HG03354 (cell line): ENCODE results near the gene GALM.
"Not testable (repeated sequence)": the region's sequence is repeated elsewhere in the genome, so short reads cannot be mapped to it uniquely, and the experiment has no call there.

Experiments
- ATAC-seq: cut with Tn5 transposase; IDR thresholded peaks from one replicate; pipeline ENCODE4 v1.9.1; 2021; ENCODE audit warnings: mild to moderate bottlenecking; ENCODE audit not compliant: unreplicated experiment, poor library complexity, severe bottlenecking

Gene GALM

DNA sequence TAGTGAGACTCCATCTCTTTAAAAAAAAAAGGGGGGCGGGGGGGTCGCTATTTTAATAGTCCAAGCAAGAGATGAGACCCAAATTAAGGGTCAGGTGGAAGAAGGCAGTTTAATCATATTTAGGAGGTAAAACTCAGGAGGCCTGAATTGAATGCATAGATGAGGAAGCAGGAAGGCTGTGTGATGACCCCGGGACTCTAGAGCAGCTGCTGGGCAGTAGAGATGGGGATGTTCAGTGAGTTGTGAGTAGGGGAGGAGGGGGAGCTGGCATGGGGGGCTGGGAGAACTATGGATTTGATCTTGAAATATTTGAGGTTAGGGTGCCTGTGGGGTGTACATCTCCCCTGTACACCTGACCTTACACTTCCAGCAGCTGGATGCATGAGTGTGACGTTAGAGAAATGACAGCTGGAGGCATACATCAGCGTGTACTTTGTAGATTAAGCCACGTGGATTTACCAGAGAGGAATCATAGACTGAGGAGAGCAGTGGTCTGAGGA lies 41.0 kb downstream of the GALM start:
- ATAC-seq = no peak

GRCh38 chr2:38708491-38708890 lies 42.6 kb downstream of the GALM start:
- not testable (repeated sequence) for ATAC-seq

DNA sequence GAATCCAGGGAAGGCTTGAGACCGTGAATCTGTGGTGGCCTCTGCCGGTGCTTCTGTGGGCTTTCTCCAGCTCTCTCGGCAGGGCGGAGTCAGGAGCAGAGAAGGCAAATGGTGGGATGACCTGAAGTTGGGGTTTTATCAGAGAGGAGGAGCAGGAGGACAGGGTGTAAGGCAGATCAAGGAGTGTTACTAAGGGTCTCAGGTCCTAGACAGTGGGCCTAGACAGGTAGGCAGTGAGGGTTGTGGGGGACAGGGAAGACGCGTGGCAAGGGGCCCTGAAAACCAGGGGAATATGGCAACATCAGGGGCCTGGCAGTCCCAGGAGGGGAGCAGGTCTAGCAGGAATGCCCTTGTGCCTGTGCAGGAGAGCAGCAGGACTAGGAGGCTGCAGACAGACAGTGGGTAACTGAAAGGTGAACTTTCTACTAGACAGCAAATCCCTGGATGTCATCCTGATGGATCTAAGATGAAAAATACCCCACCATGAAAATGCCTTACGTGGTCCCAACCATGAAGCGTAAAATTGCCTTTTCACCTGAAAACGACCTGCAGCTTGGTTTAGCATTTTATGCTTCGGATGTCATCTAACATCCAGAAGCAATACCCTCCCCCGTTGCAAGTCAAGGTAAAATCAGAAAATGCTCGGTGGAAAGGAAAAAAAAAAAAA lies 43.1 kb downstream of the GALM start:
- ATAC-seq = no peak

GRCh38 chr2:38709567-38710194 lies 43.8 kb downstream of the GALM start:
- no peak for ATAC-seq

GRCh38 chr2:38711558-38711957 lies 45.6 kb downstream of the GALM start:
- no peak for ATAC-seq

DNA sequence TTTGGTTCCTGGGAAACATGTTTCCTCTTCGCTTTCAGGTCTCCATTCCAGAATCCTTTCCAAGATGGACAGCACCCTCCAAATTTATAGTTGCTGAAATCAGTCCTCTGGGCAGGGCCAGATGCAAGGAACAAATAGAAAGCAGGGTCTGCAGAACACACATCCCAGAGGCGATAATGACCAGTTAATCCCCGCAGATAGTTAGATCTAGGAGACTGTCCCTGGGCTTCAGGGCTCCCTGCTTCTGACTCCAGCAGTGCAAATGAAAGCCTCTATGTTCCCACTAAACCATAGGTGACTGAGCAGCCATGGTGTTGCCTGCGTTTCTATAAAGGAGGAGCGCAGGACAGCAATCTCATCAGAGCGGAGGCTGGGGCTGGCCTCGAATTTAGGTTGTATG lies 46.5 kb downstream of the GALM start:
- no peak for ATAC-seq

- no peak for ATAC-seq
These were observed 47.0 kb downstream of the GALM start for GRCh38 chr2:38712871-38713270.

- ATAC-seq = no peak
These were observed 47.4 kb downstream of the GALM start for GRCh38 chr2:38713338-38713737.

GRCh38 chr2:38714941-38715340 lies 49.0 kb downstream of the GALM start:
- ATAC-seq = not testable (repeated sequence)

DNA sequence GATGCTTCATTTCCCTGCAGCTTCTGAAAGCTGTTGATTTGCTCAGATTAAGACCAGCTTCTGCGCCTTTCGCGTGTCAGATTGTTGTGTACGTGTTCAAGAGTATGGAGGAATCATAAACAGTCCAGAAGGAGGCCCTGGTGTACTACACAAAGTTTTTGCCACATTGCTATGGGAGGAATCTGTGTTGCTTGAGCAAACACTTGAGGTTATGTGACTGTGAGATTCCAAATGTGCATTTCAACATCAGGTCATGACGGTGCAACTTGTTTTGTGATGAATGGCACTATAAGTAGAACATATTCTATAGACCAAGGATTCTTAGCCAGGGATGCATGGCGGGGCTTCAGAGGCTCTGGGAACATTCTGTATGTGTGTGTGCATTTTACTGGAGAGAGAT lies 50.3 kb downstream of the GALM start:
- no peak for ATAC-seq

DNA sequence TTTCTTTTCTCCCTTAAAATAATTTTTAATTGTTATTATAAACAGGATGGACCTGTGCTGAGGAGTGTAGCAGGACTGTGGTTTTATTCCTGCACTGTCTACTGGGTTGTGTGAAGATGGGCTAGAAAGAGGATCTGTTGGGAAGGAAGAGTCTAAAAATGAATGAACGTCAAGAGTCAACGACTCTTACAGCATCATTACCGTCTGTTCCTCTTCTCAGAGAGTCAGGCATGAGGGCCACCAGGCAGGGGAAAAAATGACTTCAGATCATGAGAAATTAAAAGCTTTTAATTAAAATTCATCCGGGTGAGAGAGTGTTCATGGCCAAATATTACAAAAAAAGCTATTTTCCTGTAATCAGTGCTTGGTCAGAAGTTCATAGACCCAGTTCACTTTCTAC lies 52.7 kb downstream of the GALM start:
- ATAC-seq = no peak

- ATAC-seq = no peak
These were observed 53.8 kb downstream of the GALM start for GRCh38 chr2:38719706-38720105.

DNA sequence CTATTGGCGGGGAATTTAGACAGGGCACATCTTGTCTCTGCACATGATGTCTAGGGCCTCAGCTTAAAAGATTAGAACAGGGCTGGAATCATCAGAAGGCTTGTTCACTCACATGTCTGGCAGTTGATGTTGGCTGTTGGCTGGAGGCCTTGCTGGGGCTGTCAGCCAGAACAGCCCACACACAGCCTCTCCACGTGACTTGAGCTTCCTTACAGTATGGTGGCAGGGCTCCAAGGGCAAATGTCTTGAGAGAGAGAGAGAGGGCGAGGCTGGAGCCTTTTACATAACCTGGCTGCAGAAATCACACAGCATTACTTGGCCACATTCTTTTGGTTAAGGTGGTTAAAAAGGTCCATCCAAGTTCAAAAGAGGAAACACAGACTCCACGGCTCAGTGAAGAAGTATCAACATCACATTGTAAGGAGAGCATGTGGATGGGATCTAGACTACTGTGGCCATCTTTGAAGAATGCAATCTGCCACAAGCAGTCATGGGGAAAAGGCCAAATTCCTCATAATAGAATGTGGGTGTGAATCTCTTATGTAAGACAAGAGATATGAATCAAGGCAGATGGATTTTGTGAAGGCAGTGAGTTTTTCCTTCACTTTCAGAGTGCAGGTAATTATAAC lies 54.8 kb downstream of the GALM start:
- ATAC-seq = no peak

- ATAC-seq = peak; percentile 60
These were observed 56.6 kb downstream of the GALM start for GRCh38 chr2:38722271-38723061.

- peak; percentile 62 for ATAC-seq
These were observed 57.3 kb downstream of the GALM start for GRCh38 chr2:38723173-38723572.

DNA sequence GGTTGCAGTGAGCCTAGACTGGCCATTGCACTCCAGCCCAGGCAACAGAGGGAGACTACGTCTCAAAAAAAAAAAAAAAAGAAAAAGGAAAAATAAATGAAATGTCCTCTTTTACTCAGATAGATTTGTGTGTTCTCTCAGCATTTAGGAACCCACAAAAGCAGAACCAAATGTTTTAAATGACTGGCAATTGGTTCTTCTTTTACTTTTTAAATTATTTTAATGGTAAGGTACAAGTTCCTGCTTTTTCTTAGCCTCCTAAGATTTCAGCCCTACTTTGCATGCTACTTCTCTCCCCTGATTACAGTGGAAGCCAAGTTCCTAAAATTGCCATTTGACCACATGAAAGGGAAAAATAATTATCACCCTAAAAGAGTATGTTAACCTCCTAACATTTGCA lies 61.7 kb downstream of the GALM start:
- no peak for ATAC-seq

DNA sequence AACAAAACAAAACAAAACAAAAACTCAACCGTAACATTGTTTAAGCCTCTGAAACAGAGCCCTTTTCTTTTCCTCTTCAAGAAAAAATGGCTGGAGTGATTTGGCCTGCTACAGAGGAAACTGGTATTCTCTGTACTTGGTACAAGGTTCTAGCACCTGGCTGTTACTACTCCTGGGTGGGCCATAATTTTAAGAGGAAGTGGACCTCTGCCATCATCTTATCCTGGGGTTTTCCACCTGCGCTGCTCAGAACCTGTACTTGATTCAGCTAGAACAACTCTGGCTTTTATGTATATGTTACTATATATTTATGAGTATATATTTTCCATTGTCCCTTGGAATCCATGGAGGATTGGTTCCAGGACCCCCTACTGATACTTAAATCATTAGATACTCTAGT lies 62.8 kb downstream of the GALM start:
- no peak for ATAC-seq

- ATAC-seq = no peak
These were observed 65.2 kb downstream of the GALM start for GRCh38 chr2:38731090-38731489.

DNA sequence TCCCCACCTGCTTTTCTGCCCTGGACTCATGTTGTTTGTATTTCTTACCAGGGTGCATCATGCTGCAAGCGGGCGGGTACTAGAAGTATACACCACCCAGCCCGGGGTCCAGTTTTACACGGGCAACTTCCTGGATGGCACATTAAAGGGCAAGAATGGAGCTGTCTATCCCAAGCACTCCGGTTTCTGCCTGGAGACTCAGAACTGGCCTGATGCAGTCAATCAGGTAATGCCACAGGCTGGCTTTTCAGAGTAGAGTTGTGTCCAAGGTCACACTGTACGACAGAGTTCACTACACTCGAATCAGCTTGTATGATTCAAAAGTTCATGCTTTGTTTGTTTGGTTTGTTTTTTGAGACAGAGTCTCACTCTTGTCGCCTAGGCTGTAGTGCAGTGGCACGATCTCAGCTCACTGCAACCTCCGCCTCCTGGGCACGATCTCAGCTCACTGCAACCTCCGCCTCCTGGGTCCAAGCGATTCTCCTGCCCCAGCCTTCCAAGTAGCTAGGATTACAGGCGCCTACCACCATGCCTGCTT lies 65.8 kb downstream of the GALM start:
- ATAC-seq = no peak

DNA sequence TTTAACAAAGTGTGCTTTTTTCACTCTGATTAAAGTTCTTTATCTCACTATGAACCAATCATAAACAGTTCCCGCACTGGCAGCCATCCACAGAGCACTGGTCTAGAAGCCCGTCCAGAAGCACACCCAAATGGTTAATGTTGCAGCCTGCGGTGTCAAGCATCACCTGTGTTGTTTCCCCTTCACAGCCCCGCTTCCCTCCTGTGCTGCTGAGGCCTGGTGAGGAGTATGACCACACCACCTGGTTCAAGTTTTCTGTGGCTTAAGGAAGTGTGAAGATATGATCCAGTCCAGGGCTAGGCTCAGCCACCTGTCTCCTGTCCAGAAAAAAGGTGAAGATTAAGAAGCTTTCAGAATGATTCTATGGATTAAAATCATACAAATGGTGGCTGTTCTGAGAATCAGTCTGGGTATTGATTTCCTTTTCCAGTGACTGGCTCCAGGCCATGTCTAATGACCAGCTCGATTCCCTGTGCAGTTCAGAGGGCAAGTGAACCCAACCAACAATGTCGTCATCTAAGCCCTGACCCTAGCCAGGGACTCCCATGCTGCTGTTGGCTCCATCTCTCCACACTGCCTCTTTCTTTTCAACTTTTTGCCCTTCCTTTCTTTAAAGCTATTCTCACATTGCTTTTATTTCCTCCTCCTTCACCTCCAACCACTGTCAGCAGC lies 67.5 kb downstream of the GALM start:
- no peak for ATAC-seq
